ENCODE measurements around the gene ZNF845.
"Not testable (repeated sequence)": the region's sequence is repeated elsewhere in the genome, so short reads cannot be mapped to it uniquely, and the experiment has no call there.

Gene ZNF845

GRCh38 chr19:53333463-53334449 is at the start of gene ZNF845:
Gene ZNF845 (plus strand): TSS chr19:53333749. CDS start chr19:53341308, 7,559 bp downstream.
- peak; percentile 86 for DNase-seq (ENCODE audit: low spot score)

- no peak for DNase-seq (ENCODE audit: low spot score)
These were observed 48.5 kb upstream of the ZNF845 start for GRCh38 chr19:53285087-53285486.

- no peak for DNase-seq (ENCODE audit: low spot score)
These were observed 42.6 kb upstream of the ZNF845 start for GRCh38 chr19:53290758-53291549.

- no peak for DNase-seq (ENCODE audit: low spot score)
These were observed 38.6 kb upstream of the ZNF845 start for GRCh38 chr19:53294786-53295441.

GRCh38 chr19:53301341-53301740 is 32.2 kb upstream of the ZNF845 start:
- not testable (repeated sequence) for DNase-seq (ENCODE audit: low spot score)

- no peak for DNase-seq (ENCODE audit: low spot score)
These were observed 25.2 kb upstream of the ZNF845 start for GRCh38 chr19:53308339-53308811.

- DNase-seq (ENCODE audit: low spot score) = no peak
These were observed 22.5 kb upstream of the ZNF845 start for GRCh38 chr19:53311044-53311443.

- DNase-seq (ENCODE audit: low spot score) = no peak
These were observed 21.7 kb upstream of the ZNF845 start for GRCh38 chr19:53311897-53312296.

- DNase-seq (ENCODE audit: low spot score) = no peak
These were observed 4.6 kb upstream of the ZNF845 start for GRCh38 chr19:53328967-53329366.

GRCh38 chr19:53332484-53332883 is 1.1 kb upstream of the ZNF845 start:
- DNase-seq (ENCODE audit: low spot score) = no peak

- DNase-seq (ENCODE audit: low spot score) = no peak
These were observed 485 bp upstream of the ZNF845 start for GRCh38 chr19:53333066-53333462.

GRCh38 chr19:53344403-53344802 is 10.9 kb downstream of the ZNF845 start:
- DNase-seq (ENCODE audit: low spot score) = not testable (repeated sequence)

- no peak for DNase-seq (ENCODE audit: low spot score)
These were observed 22.2 kb downstream of the ZNF845 start for GRCh38 chr19:53355739-53356138.

- DNase-seq (ENCODE audit: low spot score) = no peak
These were observed 24.5 kb downstream of the ZNF845 start for GRCh38 chr19:53357821-53358581.

GRCh38 chr19:53360056-53360455 is 26.5 kb downstream of the ZNF845 start:
- DNase-seq (ENCODE audit: low spot score) = not testable (repeated sequence)

GRCh38 chr19:53365134-53365898 is 31.8 kb downstream of the ZNF845 start, which contains the start of gene ZNF525:
Gene ZNF525 (plus strand): TSS chr19:53365705. CDS start chr19:53372282, 6,577 bp downstream.
- peak; percentile 94 for DNase-seq (ENCODE audit: low spot score)

- DNase-seq (ENCODE audit: low spot score) = peak; percentile 49
These were observed 32.4 kb downstream of the ZNF845 start for GRCh38 chr19:53365899-53366493.

- no peak for DNase-seq (ENCODE audit: low spot score)
These were observed 38.6 kb downstream of the ZNF845 start for GRCh38 chr19:53372196-53372595.

- no peak for DNase-seq (ENCODE audit: low spot score)
These were observed 40.7 kb downstream of the ZNF845 start for GRCh38 chr19:53374288-53374687.

GRCh38 chr19:53374743-53375142 is 41.2 kb downstream of the ZNF845 start:
- no peak for DNase-seq (ENCODE audit: low spot score)

Measured in SW480 (cell line).